IPS-NIHi7 (cell line): ENCODE results near the gene MSL3B.

Experiments used
- DNase-seq: peaks from one replicate; pipeline ENCODE4 v3.0.0; 2012; ENCODE audit warnings: mixed read lengths; ENCODE audit errors: extremely low spot score

Gene MSL3B

GRCh38 chr2:233833345-233833744 is 34.8 kb downstream of the MSL3B start:
- no peak for DNase-seq

- peak; percentile 87 for DNase-seq
Observed at GRCh38 chr2:233832869-233833311, 35.3 kb downstream of the MSL3B start.

- DNase-seq, result no peak
Observed at GRCh38 chr2:233832414-233832813, 35.8 kb downstream of the MSL3B start.

GRCh38 chr2:233831861-233832260 is 36.3 kb downstream of the MSL3B start:
- DNase-seq, result no peak

- no peak for DNase-seq
Observed at GRCh38 chr2:233831011-233831721, 37.0 kb downstream of the MSL3B start.

GRCh38 chr2:233830111-233830802 is 37.9 kb downstream of the MSL3B start:
- DNase-seq, result no peak

- DNase-seq, result no peak
Observed at GRCh38 chr2:233829193-233830110, 38.7 kb downstream of the MSL3B start.

GRCh38 chr2:233828546-233829192 is 39.5 kb downstream of the MSL3B start:
- no peak for DNase-seq

GRCh38 chr2:233824373-233824772 is 43.8 kb downstream of the MSL3B start:
- no peak for DNase-seq

- DNase-seq, result no peak
Observed at GRCh38 chr2:233823731-233824121, 44.5 kb downstream of the MSL3B start.

- DNase-seq, result no peak
Observed at GRCh38 chr2:233822781-233823730, 45.1 kb downstream of the MSL3B start.

- DNase-seq, result no peak
Observed at GRCh38 chr2:233822101-233822771, 46.0 kb downstream of the MSL3B start.

GRCh38 chr2:233821709-233822100 is 46.5 kb downstream of the MSL3B start:
- no peak for DNase-seq

- no peak for DNase-seq
Observed at GRCh38 chr2:233821196-233821595, 47.0 kb downstream of the MSL3B start.

- DNase-seq, result no peak
Observed at GRCh38 chr2:233820774-233821105, 47.4 kb downstream of the MSL3B start.

GRCh38 chr2:233819884-233820773 is 48.1 kb downstream of the MSL3B start:
- DNase-seq, result no peak

GRCh38 chr2:233818639-233819621 is 49.3 kb downstream of the MSL3B start:
- no peak for DNase-seq
